ENCODE results near the gene HOXD11. TPM values are rescaled to one million over a fixed set of nuclear protein-coding genes. Genes with fewer than 3 reads are reported as not detected.

HOXD11 gene
- total and polyA plus RNA-seq, 8 donors = not detected

GRCh38 chr2:176146645-176147044 lies 39.6 kb downstream of the HOXD11 start:
- DNase-seq (no peak), FAIRE-seq (no peak), ATAC-seq (no peak)
- peaks cover 0 to 15% (median 5%) of the 10 kb centered on the region in 4 donors for H3K27me3 ChIP-seq
- H3K4me3 ChIP-seq = no peak overlapping the region
- no peak overlapping the region for H3K27ac ChIP-seq
- no peaks in the 10 kb centered on the region for H3K36me3 ChIP-seq
- intact Hi-C loops (cut with DNase I) = loop anchor here in 1 of 3 donors (10.0 kb wide), 1 partner anchor 498 kb away; no protein-coding TSS in a partner anchor
- no peaks in the 10 kb centered on the region for H3K4me1 ChIP-seq
- no peak for TF ChIP-seq CTCF (IDR thresholded peaks at IDR 0.05)
- no peaks in the 10 kb centered on the region for H3K9me3 ChIP-seq

- WGBS, 2 donors = 9 to 15% methylated on average over 29 to 32 of the region's 32 CpGs
- H3K4me3 ChIP-seq = no peak overlapping the region
- no peak for DNase-seq
- H3K27me3 ChIP-seq = peaks cover 0 to 15% (median 5%) of the 10 kb centered on the region in 4 donors
- H3K27ac ChIP-seq = no peak overlapping the region
- no peaks in the 10 kb centered on the region for H3K4me1 ChIP-seq
- intact Hi-C loops (cut with DNase I) = loop anchor here in 1 of 3 donors (10.0 kb wide), 1 partner anchor 497 kb away; no protein-coding TSS in a partner anchor
- H3K9me3 ChIP-seq = no peaks in the 10 kb centered on the region
- no peaks in the 10 kb centered on the region for H3K36me3 ChIP-seq
- no peak for TF ChIP-seq CTCF (IDR thresholded peaks at IDR 0.05)
- FAIRE-seq = no peak
- no peak for ATAC-seq
Measured at GRCh38 chr2:176147210-176147799, 40.2 kb downstream of the HOXD11 start.

- no peak overlapping the region for H3K27ac ChIP-seq
- WGBS, 2 donors = 11% methylated on average over 30 to 31 of the region's 31 CpGs
- no peaks in the 10 kb centered on the region for H3K9me3 ChIP-seq
- H3K4me3 ChIP-seq = no peak overlapping the region
- ATAC-seq (no peak), DNase-seq (peak in 1 of 6 donors; percentile 52), FAIRE-seq (no peak)
- TF ChIP-seq CTCF (IDR thresholded peaks at IDR 0.05) = no peak
- intact Hi-C loops (cut with DNase I) = loop anchor here in 1 of 3 donors (10.0 kb wide), 1 partner anchor 497 kb away; no protein-coding TSS in a partner anchor
- H3K36me3 ChIP-seq = no peaks in the 10 kb centered on the region
- H3K27me3 ChIP-seq = peaks cover 0 to 21% (median 8%) of the 10 kb centered on the region in 4 donors
- H3K4me1 ChIP-seq = no peaks in the 10 kb centered on the region
Measured at GRCh38 chr2:176147800-176148496, 40.9 kb downstream of the HOXD11 start.

- peaks cover 0 to 24% (median 8%) of the 10 kb centered on the region in 4 donors for H3K27me3 ChIP-seq
- H3K27ac ChIP-seq = no peak overlapping the region
- intact Hi-C loops (cut with DNase I) = loop anchor here in 1 of 3 donors (10.0 kb wide), 1 partner anchor 496 kb away; no protein-coding TSS in a partner anchor
- no peak for TF ChIP-seq CTCF (IDR thresholded peaks at IDR 0.05)
- no peaks in the 10 kb centered on the region for H3K4me1 ChIP-seq
- H3K9me3 ChIP-seq = no peaks in the 10 kb centered on the region
- ATAC-seq = no peak
- H3K36me3 ChIP-seq = no peaks in the 10 kb centered on the region
- no peak for DNase-seq
- FAIRE-seq = no peak
- H3K4me3 ChIP-seq = no peak overlapping the region
- WGBS, 2 donors = 18% methylated on average over 11 of the region's 11 CpGs
Measured at GRCh38 chr2:176148751-176149421, 41.8 kb downstream of the HOXD11 start.
